Measurements from ENCODE around the gene DAP. TPM values are rescaled to one million over a fixed set of nuclear protein-coding genes. Genes with fewer than 3 reads are reported as not detected.

Gene DAP
- total RNA-seq, 1 donor from 2014 or later = 22.9 TPM

GRCh38 chr5:10757922-10758555 lies 3.0 kb downstream of the DAP start:
- no peaks in the 10 kb centered on the region for H3K27me3 ChIP-seq (ENCODE audit: low read depth)
- H3K4me3 ChIP-seq = no peak overlapping the region
- no peak for DNase-seq
- intact Hi-C loops (cut with micrococcal nuclease) = no loop called here
- H3K27ac ChIP-seq (replicated peaks) = no peak overlapping the region
- no peak for TF ChIP-seq CTCF (IDR thresholded peaks at IDR 0.05; ENCODE audit: borderline replicate concordance)
- H3K9me3 ChIP-seq (replicated peaks) = no peaks in the 10 kb centered on the region
- H3K4me1 ChIP-seq = peaks cover 44% of the 10 kb centered on the region
- peaks cover 7% of the 10 kb centered on the region for H3K36me3 ChIP-seq

- Histone ChIP-seq H3K27me3 (ENCODE audit: low read depth) (no peaks in the 10 kb centered on the region), H3K4me1 (peaks cover 44% of the 10 kb centered on the region), H3K9me3 (replicated peaks) (no peaks in the 10 kb centered on the region), H3K36me3 (peaks cover 7% of the 10 kb centered on the region), H3K4me3 (no peak overlapping the region), H3K27ac (replicated peaks) (no peak overlapping the region)
- DNase-seq = no peak
- intact Hi-C loops (cut with micrococcal nuclease) = no loop called here
- TF ChIP-seq CTCF (IDR thresholded peaks at IDR 0.05; ENCODE audit: borderline replicate concordance) = no peak
These were observed 4.0 kb downstream of the DAP start for GRCh38 chr5:10757043-10757442.

GRCh38 chr5:10756549-10756948 lies 4.5 kb downstream of the DAP start:
- intact Hi-C loops (cut with micrococcal nuclease) = no loop called here
- no peaks in the 10 kb centered on the region for H3K27me3 ChIP-seq (ENCODE audit: low read depth)
- H3K36me3 ChIP-seq = peaks cover 7% of the 10 kb centered on the region
- DNase-seq = no peak
- TF ChIP-seq CTCF (IDR thresholded peaks at IDR 0.05; ENCODE audit: borderline replicate concordance) = no peak
- no peak overlapping the region for H3K4me3 ChIP-seq
- no peaks in the 10 kb centered on the region for H3K9me3 ChIP-seq (replicated peaks)
- no peak overlapping the region for H3K27ac ChIP-seq (replicated peaks)
- H3K4me1 ChIP-seq = peaks cover 39% of the 10 kb centered on the region

GRCh38 chr5:10753178-10753577 lies 7.9 kb downstream of the DAP start:
- no peak for TF ChIP-seq CTCF (IDR thresholded peaks at IDR 0.05; ENCODE audit: borderline replicate concordance)
- intact Hi-C loops (cut with micrococcal nuclease) = no loop called here
- H3K27ac ChIP-seq (replicated peaks) = no peak overlapping the region
- no peak for DNase-seq
- H3K4me1 ChIP-seq = peaks cover 26% of the 10 kb centered on the region
- H3K36me3 ChIP-seq = peaks cover 22% of the 10 kb centered on the region
- H3K4me3 ChIP-seq = no peak overlapping the region
- H3K27me3 ChIP-seq (ENCODE audit: low read depth) = no peaks in the 10 kb centered on the region
- no peaks in the 10 kb centered on the region for H3K9me3 ChIP-seq (replicated peaks)

- DNase-seq = no peak
- H3K9me3 ChIP-seq (replicated peaks) = no peaks in the 10 kb centered on the region
- intact Hi-C loops (cut with micrococcal nuclease) = no loop called here
- no peak overlapping the region for H3K4me3 ChIP-seq
- peaks cover 30% of the 10 kb centered on the region for H3K36me3 ChIP-seq
- H3K27me3 ChIP-seq (ENCODE audit: low read depth) = no peaks in the 10 kb centered on the region
- peaks cover 20% of the 10 kb centered on the region for H3K4me1 ChIP-seq
- H3K27ac ChIP-seq (replicated peaks) = no peak overlapping the region
- no peak for TF ChIP-seq CTCF (IDR thresholded peaks at IDR 0.05; ENCODE audit: borderline replicate concordance)
These were observed 8.6 kb downstream of the DAP start for GRCh38 chr5:10752451-10752850.

Data from left ventricle myocardium inferior (tissue), 1 donor.